PC-9 (cell line): Measurements from ENCODE around the gene KLF14.

Source experiments
- EZH2 ChIP-seq: fragments of 200-600 bp; sonication (generic); IDR thresholded peaks from 2 replicates; pipeline ENCODE4 v1.8.0; 2017; ENCODE audit warnings: antibody characterized with exemption, low read depth
- TF ChIP-seq, protein P1 (sequence below): fragments of 200-600 bp; sonication (generic); conservative IDR thresholded peaks from 2 replicates; pipeline ENCODE4 v1.6.1; 2017; ENCODE audit warnings: mixed run types, antibody characterized with exemption, mild to moderate bottlenecking, moderate library complexity

DNA sequence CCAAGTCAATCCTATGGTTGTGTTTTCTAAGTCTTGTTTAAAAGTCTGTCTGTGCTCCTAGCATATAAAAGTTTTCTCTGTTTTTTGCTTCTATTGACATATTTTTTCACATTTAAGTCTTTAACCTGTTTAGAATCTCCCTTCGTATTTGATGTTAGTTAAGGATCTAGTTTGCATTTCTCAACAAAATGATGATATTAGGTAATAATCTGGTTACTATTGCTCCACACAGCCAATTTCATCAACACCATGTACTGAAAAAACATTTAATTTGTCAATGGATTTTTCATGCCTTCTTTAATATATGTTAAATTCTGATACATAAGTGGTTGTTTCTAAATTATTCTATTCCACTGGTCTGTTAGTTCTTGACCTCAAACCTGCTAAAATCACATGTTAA, 30.2 kb downstream of the KLF14 start:
- TF ChIP-seq, protein P1, sequence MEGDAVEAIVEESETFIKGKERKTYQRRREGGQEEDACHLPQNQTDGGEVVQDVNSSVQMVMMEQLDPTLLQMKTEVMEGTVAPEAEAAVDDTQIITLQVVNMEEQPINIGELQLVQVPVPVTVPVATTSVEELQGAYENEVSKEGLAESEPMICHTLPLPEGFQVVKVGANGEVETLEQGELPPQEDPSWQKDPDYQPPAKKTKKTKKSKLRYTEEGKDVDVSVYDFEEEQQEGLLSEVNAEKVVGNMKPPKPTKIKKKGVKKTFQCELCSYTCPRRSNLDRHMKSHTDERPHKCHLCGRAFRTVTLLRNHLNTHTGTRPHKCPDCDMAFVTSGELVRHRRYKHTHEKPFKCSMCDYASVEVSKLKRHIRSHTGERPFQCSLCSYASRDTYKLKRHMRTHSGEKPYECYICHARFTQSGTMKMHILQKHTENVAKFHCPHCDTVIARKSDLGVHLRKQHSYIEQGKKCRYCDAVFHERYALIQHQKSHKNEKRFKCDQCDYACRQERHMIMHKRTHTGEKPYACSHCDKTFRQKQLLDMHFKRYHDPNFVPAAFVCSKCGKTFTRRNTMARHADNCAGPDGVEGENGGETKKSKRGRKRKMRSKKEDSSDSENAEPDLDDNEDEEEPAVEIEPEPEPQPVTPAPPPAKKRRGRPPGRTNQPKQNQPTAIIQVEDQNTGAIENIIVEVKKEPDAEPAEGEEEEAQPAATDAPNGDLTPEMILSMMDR = no peak
- no peak for TF ChIP-seq EZH2
